DMS114 treated with DMSO at 0.1 percent for 48 hours (cell line): ENCODE results near the gene PCP2.

ENCODE experiments used
- DNase-seq: peaks from one replicate; lab custom pipeline; 2025; ENCODE audit not compliant: unreplicated experiment; lab: John Stamatoyannopoulos, UW

PCP2 gene

GRCh38 chr19:7640803-7641202 is 7.3 kb upstream of the PCP2 start:
- DNase-seq = no peak

GRCh38 chr19:7639863-7640348 is 6.4 kb upstream of the PCP2 start:
- no peak for DNase-seq

- DNase-seq = no peak
Measured at GRCh38 chr19:7638802-7639465, 5.4 kb upstream of the PCP2 start.

GRCh38 chr19:7637374-7638256 is 4.1 kb upstream of the PCP2 start:
- no peak for DNase-seq

GRCh38 chr19:7636691-7637373 is 3.3 kb upstream of the PCP2 start, which contains the start of gene STXBP2:
STXBP2 (plus strand) TSS chr19:7637110; CDS start chr19:7637150, 40 bp downstream.
- DNase-seq = peak; percentile 13

GRCh38 chr19:7636317-7636690 is 2.8 kb upstream of the PCP2 start:
- DNase-seq = no peak

- DNase-seq = no peak
Measured at GRCh38 chr19:7635670-7636069, 2.2 kb upstream of the PCP2 start.

- DNase-seq = no peak
Measured at GRCh38 chr19:7632340-7633203, 947 bp downstream of the PCP2 start.

- DNase-seq = no peak
Measured at GRCh38 chr19:7631577-7631976, 1.9 kb downstream of the PCP2 start.

- peak; percentile 94 for DNase-seq
Measured at GRCh38 chr19:7629347-7630054, 4.0 kb downstream of the PCP2 start, which contains the start of the genes PET100 and XAB2. PET100 (plus strand) TSS chr19:7629793; CDS start chr19:7629834, 41 bp downstream. XAB2 (minus strand) TSS chr19:7629545; CDS start chr19:7629527, 18 bp downstream.

GRCh38 chr19:7628589-7629311 is 4.8 kb downstream of the PCP2 start:
- DNase-seq = no peak

- no peak for DNase-seq
Measured at GRCh38 chr19:7627166-7627565, 6.4 kb downstream of the PCP2 start.

- DNase-seq = no peak
Measured at GRCh38 chr19:7625763-7626372, 7.7 kb downstream of the PCP2 start.

- no peak for DNase-seq
Measured at GRCh38 chr19:7624810-7625209, 8.7 kb downstream of the PCP2 start.

- DNase-seq = no peak
Measured at GRCh38 chr19:7623725-7624603, 9.6 kb downstream of the PCP2 start.

GRCh38 chr19:7622933-7623685 is 10.4 kb downstream of the PCP2 start:
- DNase-seq = no peak
